ENCODE measurements around the gene BHLHE40.

Gene BHLHE40

DNA sequence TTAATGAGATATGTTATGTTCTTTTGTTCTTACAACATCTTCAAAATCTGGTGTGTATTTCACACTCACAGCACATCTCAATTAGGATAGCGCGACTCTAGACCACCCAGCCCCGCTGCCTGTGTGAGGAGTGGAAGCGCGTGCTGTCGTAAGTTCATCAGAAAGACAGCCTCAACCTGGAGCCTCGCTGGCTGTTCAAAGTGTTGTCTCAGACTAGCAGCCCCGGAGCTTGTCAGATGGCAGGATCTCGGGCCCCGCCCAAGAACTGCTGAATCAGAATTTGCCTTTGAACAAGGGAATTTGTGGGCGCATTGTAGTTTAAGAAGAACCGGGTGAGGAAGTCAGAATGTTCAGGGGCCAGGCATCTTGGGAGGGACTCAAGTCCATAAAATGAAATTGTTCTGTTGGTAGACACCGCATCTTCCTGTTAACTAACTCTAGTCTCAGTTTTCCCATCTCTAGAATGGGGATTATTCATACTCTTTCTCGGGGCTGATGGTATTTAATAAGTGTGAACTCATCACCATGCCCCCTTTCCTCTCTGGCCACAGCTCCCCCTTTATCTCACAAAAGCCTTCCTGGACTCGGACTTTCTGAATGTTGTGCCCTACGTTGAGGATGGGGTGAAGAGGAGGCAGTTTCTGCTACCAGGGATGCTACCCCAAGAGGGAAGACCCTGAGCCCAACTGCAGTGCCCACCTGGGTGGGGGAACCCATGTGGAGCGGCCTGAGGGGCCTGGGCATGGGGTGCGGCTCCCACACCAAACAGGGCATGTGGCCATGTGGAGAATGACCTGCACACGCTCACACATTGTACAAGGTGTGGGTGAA is 40.4 kb downstream of the BHLHE40 start:
- no peak for DNase-seq (ENCODE audit: low spot score)
- TF ChIP-seq, protein P1, sequence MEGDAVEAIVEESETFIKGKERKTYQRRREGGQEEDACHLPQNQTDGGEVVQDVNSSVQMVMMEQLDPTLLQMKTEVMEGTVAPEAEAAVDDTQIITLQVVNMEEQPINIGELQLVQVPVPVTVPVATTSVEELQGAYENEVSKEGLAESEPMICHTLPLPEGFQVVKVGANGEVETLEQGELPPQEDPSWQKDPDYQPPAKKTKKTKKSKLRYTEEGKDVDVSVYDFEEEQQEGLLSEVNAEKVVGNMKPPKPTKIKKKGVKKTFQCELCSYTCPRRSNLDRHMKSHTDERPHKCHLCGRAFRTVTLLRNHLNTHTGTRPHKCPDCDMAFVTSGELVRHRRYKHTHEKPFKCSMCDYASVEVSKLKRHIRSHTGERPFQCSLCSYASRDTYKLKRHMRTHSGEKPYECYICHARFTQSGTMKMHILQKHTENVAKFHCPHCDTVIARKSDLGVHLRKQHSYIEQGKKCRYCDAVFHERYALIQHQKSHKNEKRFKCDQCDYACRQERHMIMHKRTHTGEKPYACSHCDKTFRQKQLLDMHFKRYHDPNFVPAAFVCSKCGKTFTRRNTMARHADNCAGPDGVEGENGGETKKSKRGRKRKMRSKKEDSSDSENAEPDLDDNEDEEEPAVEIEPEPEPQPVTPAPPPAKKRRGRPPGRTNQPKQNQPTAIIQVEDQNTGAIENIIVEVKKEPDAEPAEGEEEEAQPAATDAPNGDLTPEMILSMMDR (IDR thresholded peaks at IDR 0.05; ENCODE audit: extremely low read depth, missing control alignments) = no peak

DNA sequence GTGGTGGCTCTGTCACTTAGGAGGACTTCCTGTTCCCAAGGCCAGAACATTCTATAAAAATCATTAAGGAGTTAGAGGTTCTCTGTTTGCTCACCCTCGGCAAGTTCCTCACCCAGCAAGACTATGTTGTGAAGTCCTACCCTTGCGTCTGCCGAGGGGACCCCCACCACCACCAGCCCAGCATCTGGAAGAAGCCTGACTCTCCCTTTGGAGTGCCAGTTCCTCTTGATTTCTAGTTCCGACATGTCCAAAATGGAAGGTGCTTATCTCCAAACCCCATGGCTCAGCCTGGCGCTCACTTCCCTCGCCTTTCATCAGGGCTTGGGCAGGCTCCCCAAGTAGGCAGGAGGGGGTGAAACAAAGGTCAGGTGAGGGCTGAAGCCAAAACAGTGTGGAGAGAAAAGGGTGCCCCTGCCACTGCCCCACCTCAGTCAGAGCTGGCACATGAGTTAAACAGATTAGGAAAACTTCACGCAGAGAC is 41.0 kb downstream of the BHLHE40 start:
- TF ChIP-seq, protein P1 (IDR thresholded peaks at IDR 0.05; ENCODE audit: extremely low read depth, missing control alignments) = no peak
- DNase-seq (ENCODE audit: low spot score) = no peak

DNA sequence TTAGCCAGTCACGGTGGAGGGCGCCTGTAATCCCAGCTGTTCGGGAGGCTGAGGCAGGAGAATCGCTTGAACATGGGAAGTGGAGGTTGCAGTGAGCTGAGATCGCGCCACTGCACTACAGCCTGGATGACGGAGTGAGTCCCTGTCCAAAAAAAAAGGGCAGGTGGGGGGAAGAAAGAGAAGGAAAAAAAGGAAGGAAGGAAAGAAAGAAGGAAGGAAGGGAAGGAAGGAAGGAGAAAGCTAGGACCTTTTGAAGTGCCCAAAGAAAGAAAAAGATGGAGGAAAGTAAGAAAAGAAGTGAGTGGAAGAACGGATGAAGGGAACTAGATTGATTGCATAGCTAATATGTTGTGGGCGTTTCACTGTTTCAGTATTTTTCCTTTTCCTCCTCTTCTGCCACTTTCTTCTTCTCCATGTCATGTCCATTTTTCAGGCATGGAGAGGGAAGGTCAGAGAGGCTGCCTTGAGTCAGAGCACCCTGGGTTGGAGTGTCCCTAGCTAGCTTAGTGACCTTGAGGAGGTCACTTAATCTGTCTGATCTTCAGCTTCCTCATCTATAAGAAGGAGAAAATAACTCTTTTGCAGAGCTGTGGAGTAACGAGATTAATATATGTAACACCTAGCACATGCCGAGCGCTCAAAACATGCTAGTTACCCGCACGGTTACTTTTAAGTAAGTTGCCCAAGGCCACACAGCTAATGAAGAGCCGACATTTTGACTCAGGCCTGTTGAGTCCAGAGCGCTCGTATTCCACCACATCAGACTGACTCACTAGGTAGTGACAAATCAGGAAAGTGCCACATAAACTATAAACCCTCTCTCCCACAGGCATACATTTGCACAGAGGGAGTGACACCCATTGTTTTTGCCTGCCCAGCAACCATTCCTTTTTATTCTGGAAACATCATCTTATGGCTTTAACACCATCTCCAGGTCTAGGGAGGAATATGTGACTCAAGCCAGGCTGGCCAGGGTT is 42.2 kb downstream of the BHLHE40 start:
- TF ChIP-seq, protein P1 (IDR thresholded peaks at IDR 0.05; ENCODE audit: extremely low read depth, missing control alignments) = no peak
- DNase-seq (ENCODE audit: low spot score) = no peak

DNA sequence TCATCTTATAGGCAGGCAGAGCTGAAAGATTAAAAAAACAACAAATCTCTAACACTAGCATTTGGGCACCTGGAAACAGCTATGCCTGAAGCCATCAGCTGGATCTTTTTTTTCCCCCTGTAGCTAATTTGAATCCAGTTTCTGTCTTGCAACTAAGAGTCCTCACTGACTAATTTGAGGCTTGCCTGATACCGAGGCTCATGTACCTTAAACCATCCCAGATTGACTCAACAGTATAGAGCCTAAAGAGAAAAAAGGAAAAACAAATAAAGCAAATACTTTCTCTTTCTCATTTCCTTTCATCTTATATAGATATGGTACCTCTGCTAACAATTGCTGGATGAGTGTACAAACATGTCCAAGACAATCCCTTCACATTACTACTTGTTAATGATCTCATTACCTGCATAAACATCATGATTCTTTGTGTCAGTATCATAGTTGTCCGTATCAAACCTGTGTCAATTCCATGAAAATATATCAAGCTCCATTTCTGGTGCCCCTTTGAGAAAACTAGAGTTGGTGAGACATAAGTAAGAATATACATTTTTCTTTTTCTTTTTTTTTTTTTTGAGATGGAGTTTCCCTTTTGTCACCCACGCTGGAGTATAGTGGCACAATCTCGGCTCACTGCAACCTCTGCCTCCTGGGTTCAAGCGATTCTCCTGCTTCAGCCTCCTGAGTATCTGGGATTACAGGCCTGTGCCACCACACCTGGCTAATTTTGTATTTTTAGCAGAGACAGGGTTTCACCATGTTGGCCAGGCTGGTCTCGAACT is 43.1 kb downstream of the BHLHE40 start:
- TF ChIP-seq, protein P1 (IDR thresholded peaks at IDR 0.05; ENCODE audit: extremely low read depth, missing control alignments) = no peak
- DNase-seq (ENCODE audit: low spot score) = peak; percentile 79

DNA sequence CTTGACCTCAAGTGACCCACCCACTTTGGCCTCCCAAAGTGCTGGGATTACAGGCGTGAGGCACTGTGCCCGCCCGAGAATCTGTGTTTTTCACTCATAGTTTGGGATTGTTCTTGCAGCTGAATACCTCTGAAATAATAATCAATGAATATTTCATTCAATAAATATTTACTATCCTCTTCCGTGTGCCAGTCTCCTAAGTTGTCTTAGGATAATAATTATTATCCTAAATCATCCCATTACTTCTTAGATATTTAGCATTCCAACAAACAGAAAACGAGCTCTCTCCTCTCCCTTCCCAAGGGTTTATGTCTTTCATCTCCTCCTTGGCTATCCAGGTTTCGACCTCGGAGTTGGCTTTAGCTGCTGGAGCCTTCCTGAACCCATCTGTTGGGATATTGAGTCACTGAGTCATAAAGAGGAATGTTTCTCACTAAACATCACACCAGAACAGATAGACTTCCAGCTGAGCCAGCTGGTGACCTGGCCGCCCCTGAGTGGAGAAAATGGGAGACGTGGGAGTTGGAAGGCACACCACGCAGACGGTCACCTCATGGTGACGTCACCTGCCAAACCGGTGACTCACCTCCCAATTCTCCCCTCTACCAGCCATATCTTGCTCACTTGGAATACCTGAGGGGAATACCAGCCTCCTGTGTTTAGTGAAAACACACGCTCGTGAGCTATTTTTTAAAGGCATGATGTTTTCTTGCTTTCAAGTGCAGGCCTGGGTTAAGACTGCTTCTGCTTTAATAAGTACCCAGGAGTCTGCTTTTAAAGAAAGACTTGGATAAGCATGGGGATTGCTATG is 43.9 kb downstream of the BHLHE40 start:
- TF ChIP-seq, protein P1 (IDR thresholded peaks at IDR 0.05; ENCODE audit: extremely low read depth, missing control alignments) = no peak
- DNase-seq (ENCODE audit: low spot score) = no peak

DNA sequence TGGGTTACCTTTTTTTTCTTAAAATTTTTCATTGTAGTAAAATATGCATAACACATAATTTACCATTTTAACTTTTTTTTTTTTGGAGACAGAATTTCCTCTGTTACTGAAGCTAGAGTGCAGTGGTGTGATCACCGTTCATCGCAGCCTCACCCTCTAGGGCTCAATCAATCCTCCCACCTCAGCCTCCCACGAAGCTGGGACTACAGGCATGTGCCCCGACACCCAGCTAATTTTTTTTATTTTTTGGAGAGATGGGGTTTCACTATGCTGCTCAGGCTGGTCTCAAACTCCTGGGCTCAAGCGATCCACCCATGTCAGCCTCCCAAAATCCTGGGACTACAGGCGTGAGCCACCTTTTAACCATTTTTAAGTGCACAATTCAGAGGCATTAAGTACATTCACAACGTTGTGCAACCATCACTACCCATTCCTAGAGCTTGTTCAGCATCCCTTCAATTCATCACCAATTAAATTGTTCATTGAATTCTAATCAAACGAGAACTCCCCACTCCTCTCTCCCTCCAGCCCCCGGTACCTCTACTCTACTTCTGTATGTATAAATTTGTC is 44.6 kb downstream of the BHLHE40 start:
- DNase-seq (ENCODE audit: low spot score) = no peak
- TF ChIP-seq, protein P1 (IDR thresholded peaks at IDR 0.05; ENCODE audit: extremely low read depth, missing control alignments) = no peak
